ENCODE data around the gene DMBX1.

GRCh38 chr1:46489638-46490405 is at the start of gene DMBX1:
- TF ChIP-seq CTCF (IDR thresholded peaks at IDR 0.05; ENCODE audit: low read depth, low read length, poor library complexity, severe bottlenecking) (no peak), EZH2phosphoT487 (IDR thresholded peaks at IDR 0.05; ENCODE audit: borderline replicate concordance, low read length) (no peak)
